SK-N-MC (cell line): ENCODE data around the gene KCNE4.

Source experiments
- EZH2 ChIP-seq: fragments of 200-600 bp; sonication (generic); IDR thresholded peaks from one replicate; pipeline ENCODE4 v1.6.1; 2017; ENCODE audit warnings: antibody characterized with exemption
- FOXP2 ChIP-seq: optimal IDR thresholded peaks from 2 replicates; pipeline ENCODE3; 2011; ENCODE audit warnings: mild to moderate bottlenecking, moderate library complexity; ENCODE audit not compliant: insufficient read depth; ENCODE audit errors: extremely low read length, control extremely low read depth
- POLR2AphosphoS5 ChIP-seq: IDR thresholded peaks from 2 replicates; pipeline ENCODE4 v1.6.1; 2012; ENCODE audit warnings: mild to moderate bottlenecking, low read depth, low read length, borderline replicate concordance

GRCh38 chr2:223019390-223019930 is 32.5 kb upstream of the KCNE4 start:
- TF ChIP-seq POLR2AphosphoS5 (no peak), FOXP2 (no peak), EZH2 (no peak)
